ENCODE results near the gene RPTN.

RPTN gene, protein sequence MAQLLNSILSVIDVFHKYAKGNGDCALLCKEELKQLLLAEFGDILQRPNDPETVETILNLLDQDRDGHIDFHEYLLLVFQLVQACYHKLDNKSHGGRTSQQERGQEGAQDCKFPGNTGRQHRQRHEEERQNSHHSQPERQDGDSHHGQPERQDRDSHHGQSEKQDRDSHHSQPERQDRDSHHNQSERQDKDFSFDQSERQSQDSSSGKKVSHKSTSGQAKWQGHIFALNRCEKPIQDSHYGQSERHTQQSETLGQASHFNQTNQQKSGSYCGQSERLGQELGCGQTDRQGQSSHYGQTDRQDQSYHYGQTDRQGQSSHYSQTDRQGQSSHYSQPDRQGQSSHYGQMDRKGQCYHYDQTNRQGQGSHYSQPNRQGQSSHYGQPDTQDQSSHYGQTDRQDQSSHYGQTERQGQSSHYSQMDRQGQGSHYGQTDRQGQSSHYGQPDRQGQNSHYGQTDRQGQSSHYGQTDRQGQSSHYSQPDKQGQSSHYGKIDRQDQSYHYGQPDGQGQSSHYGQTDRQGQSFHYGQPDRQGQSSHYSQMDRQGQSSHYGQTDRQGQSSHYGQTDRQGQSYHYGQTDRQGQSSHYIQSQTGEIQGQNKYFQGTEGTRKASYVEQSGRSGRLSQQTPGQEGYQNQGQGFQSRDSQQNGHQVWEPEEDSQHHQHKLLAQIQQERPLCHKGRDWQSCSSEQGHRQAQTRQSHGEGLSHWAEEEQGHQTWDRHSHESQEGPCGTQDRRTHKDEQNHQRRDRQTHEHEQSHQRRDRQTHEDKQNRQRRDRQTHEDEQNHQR

DNA sequence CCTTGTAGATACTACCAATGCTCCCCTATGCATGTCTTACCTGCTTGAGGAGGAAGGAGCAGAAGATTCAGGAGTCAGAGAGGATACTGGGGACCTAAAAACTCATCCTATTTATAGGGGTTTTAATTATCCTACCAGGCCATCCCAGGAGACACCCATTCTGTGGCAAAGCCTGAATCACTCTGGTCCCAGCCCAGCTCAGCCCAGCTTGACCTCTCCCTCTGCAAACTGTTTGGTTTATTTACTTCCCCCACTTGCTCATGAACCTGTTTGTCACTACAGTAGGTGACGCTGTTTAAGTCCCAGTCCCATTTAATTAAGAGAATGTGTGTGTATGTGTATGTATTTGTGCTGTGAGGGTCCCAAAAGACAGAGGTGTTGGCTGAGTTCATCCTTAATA is at the start of gene RPTN:
Gene RPTN, minus strand, starts transcription at position 85 of the 400 bp plus-strand sequence. CDS start 1,339 bp downstream, outside the sequence.
- no peak for DNase-seq
- intact Hi-C loops (cut with DNase I): no loop called here

DNA sequence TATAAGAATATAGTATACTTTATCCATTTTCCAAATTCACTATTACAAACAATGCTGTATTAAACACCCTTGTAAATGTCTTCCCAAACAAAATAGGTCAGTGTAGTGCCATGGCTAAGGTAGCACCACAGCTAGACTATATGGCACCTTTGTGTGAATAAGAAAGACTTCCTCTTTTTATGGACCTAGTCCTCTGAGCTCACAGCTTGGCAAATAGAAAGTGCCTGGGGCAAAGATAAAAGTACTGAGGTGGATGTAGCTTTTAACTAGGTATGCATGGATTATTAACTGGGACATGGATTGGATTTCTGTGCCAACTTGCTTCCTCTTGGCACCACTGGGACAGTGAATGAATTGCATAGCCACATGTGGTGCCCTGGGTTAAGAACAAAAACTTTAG is 40.0 kb upstream of the RPTN start:
- no peak for DNase-seq
- intact Hi-C loops (cut with DNase I): no loop called here

DNA sequence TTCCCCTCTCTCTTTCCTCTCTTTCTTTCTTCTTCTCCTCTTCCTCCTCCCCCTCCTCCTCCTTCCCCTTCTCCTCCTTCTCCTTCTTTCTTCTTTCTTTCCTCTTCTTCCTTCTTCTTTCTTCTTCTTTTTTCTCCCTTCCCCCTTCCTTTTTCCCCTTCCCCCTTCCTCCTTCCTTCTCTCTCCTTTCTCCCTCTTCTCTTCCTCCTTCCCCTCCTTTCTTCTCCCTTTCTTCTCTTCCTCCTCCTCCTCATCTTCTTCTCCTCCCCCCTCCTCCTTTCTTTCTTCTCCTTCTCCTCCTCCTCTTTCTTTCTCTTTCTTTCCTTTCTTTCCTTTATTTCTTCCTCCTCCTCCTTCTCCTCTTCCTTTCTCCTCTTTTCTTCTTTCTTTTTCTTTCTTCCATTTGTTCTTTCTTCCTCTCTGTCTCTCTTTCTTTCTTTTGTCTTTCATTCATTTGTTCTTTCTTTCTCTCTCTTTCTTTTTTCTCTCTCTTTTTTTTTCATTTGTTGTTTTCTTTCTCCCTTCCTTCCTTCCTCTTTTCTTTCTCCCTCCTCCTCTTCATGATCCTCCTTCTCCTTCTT is 38.4 kb upstream of the RPTN start:
- intact Hi-C loops (cut with DNase I): no loop called here

DNA sequence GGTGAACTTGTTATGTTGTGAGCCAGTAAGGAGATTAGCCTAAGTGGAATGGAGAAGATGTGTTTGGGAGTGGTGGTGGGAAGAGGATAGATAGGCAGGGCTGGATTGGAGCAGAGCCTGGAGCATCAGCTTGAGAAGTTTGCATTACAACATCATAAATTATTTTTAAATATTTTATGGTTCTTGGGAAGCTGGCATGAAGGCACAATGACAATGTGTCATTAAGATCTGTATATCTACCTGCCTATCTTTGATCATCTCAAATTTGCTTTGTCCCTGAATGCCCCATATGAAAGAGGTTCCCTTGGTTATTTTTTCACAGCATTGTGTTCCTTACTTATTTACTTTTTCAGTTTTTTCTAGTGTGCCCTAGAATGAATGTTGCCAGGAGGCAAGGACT is 32.7 kb upstream of the RPTN start:
- intact Hi-C loops (cut with DNase I): no loop called here
- DNase-seq: no peak

More for the DNA sequence above, 38.4 kb upstream of the RPTN start:
- DNase-seq: no peak

DNA sequence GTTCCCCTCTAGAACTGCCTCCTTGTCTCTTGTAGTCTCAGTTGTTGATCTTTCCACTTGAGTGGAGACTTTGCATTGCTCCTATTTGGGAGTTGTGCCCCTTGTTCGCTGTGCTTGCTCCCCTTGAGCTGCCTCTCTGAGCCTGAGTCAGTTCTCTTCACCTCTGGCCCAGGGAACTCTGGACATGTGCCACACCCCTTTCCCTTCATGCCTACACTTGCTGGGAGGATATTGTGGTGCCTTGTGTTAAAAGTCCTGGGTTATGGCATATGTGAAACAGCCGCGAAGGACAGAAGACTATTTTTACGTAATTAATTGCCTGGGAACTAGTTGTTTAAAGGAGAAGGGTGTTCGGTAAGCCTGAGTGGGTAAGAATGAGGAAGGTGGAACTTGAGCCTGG is 32.2 kb upstream of the RPTN start:
- intact Hi-C loops (cut with DNase I): no loop called here
- DNase-seq: no peak

DNA sequence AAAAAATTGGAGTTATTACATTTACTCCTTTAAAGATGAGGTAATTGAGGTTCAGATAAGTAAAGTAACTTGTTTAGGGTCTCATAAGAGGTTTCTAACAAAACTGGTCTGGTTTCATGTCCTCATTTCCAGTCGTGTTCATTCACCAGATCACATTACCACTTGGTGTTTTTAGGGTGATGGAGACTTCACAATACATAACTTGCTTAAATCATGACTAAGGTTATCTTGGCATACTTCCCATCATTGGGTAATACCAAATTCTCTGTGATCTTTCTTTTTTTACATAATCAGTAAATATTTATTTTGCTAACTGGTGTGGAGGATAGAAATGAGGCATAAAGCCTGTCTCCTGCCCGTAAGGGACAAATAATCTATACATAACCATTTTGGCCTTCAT is 31.6 kb upstream of the RPTN start:
- no peak for DNase-seq
- intact Hi-C loops (cut with DNase I): loop anchor here (1.0 kb wide), 2 partner anchors 250 to 268 kb away; no protein-coding TSS in a partner anchor

DNA sequence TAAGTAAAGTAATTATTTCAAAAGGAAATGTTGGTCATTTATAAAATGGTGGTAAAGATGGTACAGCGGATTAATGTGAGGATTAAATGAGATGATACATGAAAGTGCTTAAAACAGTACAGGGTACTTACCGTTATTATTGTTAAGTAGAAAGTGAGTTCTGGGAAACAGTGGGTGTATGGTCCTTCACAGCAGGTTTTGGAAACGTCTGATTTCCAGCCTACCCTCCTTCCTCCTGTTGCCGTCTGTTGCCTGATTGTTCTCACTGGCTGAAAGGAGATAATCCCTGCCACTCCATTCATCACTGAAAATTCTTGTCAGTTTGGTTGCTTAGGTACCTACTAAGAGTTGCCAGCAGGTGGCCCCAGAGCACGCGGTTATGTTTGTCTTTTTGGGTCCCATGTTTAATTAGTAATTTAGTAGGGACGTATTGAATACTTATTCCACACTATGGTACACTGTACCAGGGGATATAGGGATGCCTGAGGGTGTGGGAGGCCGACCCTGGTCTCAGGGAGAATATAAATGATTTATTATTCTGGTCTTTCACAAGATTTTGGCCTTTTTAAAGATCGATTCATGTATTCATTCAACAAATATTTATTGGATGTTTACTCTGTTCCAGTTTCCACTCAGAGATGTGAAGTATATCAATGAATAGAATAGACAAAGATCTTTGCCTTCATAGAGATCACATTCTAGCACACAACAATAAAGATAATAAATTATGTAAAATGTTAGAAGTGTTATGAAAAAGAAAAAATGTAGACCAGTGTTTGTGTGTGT is 30.8 kb upstream of the RPTN start:
- DNase-seq: peak in 7 of 10 donors; percentile 43 to 88 (median 55)
- intact Hi-C loops (cut with DNase I): loop anchor here (1.0 kb wide), 2 partner anchors 250 to 268 kb away; no protein-coding TSS in a partner anchor

DNA sequence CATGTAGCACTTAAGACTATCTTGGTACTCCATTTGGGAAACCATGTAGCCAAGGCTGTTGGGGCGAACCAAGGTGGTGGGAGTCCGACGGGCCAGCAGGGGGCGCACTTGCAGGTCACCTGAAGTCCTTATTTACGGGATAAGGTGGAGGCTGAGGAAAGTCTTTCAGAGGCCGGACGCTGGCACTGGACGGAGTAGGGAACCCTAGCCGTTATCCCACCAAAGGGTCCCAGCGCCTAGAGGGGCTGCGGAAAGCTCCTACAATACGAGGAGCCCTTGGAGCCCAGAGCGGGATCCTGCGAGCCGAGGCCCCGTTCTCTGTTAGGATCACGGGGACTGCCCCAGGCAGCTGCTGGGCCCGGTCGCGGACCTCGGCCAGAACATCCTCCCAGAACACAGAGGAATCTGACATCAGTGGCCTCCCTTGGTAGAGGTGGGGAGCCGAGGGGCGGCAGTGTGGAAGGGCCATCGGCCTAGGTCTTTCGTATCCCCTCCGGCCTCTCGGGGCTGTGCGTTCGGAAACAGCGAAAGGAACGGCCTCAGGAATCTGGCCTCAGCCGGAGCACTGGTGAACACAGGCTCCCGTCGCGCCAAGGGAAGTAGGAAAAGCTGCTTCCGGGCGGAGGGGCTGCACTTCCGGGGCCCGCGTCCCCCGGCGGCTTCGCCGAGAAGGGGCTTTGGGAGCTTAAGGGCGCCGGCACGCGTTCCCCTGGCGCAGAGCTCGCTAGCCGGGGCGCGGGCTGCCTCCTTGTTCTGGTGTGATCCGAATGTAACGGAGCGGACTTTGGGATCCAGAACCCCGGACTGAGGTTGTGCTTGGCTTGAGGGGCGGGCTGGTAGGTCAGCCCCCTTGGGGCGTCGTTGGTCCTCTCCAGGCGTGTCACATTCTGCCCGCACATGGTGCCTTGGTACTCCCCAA is 29.9 kb upstream of the RPTN start:
- peak; percentile 47 to 88 (median 58) for DNase-seq
- intact Hi-C loops (cut with DNase I): no loop called here

DNA sequence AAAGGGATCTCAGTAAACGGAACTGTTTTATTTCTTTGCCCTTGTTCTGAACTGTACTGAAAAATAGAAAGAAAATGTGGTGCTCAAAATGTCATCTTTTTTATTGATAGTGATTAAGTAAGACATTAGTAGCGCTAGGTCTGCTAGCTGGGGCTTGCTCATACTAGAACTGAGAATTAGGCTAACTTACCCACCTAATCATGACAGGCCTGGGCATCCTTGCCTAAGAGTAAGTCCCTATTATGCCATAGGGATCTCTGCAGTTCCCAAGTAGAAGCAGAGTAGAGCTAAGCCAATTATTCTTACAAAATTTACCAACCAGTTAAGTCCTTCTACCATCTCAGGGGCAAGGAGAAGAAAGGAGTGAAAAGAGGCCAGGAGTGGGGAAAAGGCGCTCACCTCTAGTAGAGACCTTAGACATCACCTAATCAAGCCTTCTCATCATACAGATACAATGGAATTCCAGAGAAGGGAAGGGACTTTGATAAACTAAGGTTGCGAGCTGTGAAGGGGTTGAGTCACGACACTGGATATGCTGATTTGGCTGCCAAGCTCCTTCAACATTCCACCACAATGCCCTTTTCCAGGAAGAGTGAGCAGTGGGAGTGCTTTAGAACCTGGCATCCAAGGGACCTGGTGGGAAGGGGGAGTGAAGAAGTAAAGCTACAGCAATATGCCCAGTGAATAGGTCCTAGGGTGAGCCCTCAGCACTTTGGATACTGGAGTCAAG is 27.7 kb upstream of the RPTN start:
- DNase-seq: no peak
- intact Hi-C loops (cut with DNase I): no loop called here

DNA sequence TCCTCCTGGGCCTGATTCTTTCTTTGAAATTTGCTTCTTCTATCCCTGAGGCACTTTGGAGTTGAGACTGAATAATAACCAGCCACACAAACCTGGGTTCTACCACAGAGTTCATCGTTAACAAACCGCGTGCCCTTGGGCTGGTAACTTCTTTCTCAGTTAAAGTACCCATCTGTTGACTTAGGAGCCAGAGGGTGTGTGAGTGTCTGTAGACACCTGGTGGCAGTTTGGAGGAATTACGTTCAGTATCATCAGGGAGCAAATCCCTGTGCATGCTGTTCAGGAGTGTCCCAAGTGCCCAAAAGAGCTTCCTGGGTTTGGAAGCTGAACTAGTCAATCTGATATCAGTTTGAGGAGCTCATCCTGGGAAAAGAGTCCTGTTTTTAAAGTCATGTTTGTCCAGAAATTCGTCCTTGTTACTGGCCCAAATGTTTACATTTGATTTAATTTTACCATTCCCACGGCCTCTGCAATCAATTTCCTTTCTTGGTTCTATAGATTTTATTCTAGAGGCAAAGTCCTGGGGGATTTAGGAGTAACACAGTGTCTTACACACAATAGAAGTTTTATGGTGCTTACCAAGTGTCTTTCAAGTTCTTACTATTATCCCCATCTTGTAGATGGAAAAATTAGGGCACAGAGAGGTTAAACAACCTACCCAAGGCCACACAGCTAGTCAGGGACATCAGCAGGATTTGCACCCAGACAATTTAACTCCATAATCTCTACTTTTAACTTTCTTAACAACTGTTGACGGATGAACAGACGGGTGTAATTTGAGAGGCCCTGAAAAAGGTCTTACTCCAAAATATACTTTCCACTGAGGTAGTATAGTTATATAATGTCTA is 26.7 kb upstream of the RPTN start:
- DNase-seq: peak in 1 of 10 donors; percentile 21
- intact Hi-C loops (cut with DNase I): loop anchor here (1.0 kb wide), 1 partner anchor 43 kb away; no protein-coding TSS in a partner anchor

DNA sequence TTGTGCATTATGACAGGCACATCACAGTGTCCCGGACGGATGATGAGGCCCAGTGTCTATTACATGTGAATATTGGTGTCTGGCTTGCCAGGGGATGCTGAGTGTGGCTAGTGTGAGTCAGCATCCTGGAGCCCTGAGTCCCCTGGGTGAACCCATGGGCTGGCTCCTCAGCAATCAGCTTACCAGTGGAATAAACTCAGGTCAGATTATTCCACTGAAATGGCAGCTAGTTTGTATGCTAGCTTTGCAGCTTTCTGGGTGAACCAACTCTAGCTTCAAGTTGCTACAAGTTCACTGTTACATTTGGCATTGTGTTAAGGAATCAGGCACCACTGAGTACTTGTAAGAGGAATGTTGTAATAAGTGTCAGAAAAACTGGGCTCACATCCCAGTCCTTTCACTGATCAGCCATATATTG is 23.9 kb upstream of the RPTN start:
- DNase-seq: no peak
- intact Hi-C loops (cut with DNase I): no loop called here

DNA sequence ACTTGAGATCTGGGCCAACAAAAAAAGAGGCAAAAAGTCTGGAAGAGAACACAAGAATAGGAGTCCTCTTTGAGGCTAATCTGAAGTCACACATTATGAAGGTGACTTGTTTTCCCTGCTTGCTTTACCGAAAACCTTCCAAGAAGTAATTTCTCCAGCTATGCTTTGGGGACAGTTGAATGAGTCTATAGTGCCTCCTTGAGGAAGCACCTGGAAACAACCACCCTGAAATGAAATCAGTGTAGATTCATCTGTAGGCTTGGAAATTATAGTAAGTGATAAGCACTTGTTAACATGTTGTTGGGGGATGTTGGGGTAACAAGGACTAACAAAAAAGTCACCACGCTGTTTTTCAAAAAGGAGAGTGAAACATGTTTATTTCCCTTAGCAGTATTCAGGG is 23.4 kb upstream of the RPTN start:
- intact Hi-C loops (cut with DNase I): no loop called here

DNA sequence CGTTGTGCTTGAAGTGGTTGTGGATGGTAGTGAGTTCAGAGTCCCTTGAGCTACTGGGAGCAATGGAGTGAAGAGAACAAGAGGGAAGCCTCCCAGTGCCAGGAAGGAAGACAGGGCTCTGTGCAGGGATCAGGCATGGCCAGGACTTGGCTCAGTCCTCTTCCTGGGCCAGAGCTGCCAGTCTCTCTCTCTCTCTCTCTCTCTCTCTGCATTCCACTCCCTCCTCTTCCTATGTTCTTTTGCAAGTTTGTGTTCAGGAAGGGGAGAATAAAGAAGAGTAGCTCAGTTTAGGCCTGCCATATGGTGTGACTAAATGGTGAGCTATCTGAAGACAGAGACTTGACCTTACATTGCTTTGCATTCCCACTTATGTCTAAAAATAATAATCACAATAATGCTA is 20.5 kb upstream of the RPTN start:
- intact Hi-C loops (cut with DNase I): no loop called here

More for the DNA sequence above, 23.4 kb upstream of the RPTN start:
- no peak for DNase-seq

DNA sequence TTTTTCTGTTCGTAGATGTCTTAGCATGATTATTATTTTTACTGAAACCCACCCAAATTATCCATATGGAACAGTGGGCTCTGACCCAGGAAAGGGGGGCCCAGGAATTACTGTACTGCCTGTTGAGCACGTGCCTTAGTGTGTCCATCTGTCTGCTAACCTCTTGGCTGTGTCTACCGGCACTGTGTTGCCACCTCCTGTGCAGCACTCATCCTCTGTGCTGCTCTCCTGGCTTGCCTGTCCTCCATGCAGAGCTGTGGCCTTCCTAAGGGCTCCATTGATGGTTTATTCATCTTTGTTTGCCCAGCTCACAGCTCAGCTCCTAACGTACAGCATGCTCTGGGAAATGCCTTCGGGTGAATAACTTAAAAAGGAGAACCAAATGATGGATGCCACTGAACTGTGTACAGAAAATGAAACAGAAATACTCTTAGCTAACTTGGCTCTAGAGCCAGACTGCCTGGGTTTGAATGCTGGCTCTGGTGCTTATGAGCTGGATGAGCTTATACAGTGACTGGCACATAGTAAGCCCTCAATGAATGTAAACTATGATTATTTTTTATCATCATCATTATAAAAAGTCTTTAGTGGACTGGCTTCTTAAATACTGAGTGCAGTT is 11.4 kb upstream of the RPTN start:
- DNase-seq: no peak
- intact Hi-C loops (cut with DNase I): no loop called here

More for the DNA sequence above, 20.5 kb upstream of the RPTN start:
- no peak for DNase-seq

DNA sequence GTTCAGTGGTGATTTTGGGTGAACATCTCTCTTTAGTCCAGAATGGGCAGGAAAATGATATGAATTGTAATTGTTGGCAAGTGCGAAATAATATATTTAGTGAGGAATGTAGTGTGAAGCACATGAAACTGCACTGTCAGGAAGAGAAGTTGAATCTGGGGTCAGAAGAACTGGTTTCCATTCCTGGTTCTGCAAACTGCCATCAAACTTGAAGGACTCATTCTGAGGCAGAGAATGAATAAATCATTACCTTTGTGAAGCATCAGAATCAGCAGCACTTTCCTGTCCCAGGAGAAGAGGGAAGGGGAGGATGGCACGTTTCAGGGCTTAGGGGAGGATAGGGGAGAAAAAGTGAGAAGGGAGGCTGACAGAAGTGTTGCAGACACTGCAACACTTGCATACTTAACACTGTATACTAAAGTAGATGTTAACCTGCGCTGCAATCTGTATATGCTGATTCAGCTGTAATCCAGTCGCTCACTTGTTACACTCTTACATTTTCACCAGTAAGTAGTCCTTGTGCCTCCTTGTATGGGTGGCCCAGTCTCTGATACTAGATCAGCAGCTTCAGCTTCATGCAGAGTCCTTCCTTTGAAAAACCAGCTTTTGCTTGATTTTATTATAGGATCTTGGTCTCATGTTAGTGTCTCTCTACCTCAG is 10.5 kb upstream of the RPTN start:
- DNase-seq: no peak
- intact Hi-C loops (cut with DNase I): no loop called here

DNA sequence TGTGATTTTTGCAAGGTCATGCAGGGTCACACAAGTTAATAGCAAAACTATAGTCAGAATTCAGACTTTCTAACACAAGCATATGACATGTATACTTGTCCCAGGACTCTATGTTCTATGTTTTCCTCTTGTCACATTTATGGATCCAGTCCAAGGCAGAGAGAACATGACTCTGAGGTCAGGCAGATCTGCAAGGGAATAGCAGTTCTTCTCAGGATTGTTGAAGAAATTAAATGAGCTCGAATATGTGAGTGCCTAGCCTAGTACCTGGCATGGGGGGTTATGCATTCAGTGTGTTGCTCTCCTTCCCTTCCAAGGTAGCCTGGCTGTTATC is 9.5 kb upstream of the RPTN start:
- DNase-seq: no peak

More for the DNA sequence above, 9.5 kb upstream of the RPTN start:
- intact Hi-C loops (cut with DNase I): no loop called here

Data from posterior cingulate gyrus (tissue), 11 donors.